K562 (cell line): Measurements from ENCODE around the gene WDR35. TPM values are rescaled to one million over a fixed set of nuclear protein-coding genes. Genes with fewer than 3 reads are reported as not detected.

ENCODE experiments used
- ATAC-seq: fragments of 200-7000 bp; cut with Tn5 transposase; 3 replicates; pipeline ENCODE4 v1.9.1; 2020; ENCODE audit warnings: moderate library complexity
- BruUV-seq: library from RNA; stranded (reverse); fragments of 400-500 nt; replicated peaks from 2 replicates; lab custom pipeline; 2021; lab: Mats Ljungman, UMichigan
- CTCF ChIA-PET: fragments of 300-600 bp; formaldehyde crosslinking; extraction: SDS; loops from one replicate; lab custom pipeline; 2021; ENCODE audit warnings: low intra/inter-chr PET ratio; lab: Yijun Ruan, JAX
- POLR2A ChIA-PET: fragments of 300-600, 350-650 bp; sonication (Branson Sonifier 250); formaldehyde crosslinking; extraction: SDS; loops from one replicate; lab custom pipeline; 2021; ENCODE audit warnings: antibody characterized with exemption, inconsistent platforms; lab: Yijun Ruan, JAX
- DNase-seq, 4 experiments: peaks; one replicate each; pipeline versions ENCODE4 v3.0.0 to v3.0.0-alpha.2; 2011 to 2018; ENCODE audit warnings: low spot score in 3 of 4, mixed read lengths in 3 of 4; ENCODE audit errors: extremely low read depth in 1 of 4
- FAIRE-seq: peaks from 2 replicates; lab custom pipeline; 2011; peaks lifted over from hg19 to GRCh38; lab: Jason Lieb, UNC
- H2AFZ ChIP-seq: 2 replicates; pipeline ENCODE4 v1.6.0; 2011; ENCODE audit warnings: low read depth, low read length, control low read depth, inconsistent platforms
- H3K27ac ChIP-seq: fragments of 200-600 bp; 3 replicates; pipeline ENCODE4 v1.8.0; 2011; ENCODE audit warnings: low read depth, mild to moderate bottlenecking, control low read depth, inconsistent platforms, low read length, moderate library complexity, mixed read lengths; ENCODE audit errors: extremely low read depth
- H3K27me3 ChIP-seq, 2 experiments: fragments of 300-600 bp in 1 of 2; 2 replicates in 1 of 2; 3 replicates in 1 of 2; pipeline versions ENCODE4 v1.6.0 to v1.8.0; 2011; ENCODE audit warnings: inconsistent platforms in 2 of 2, low read length in 2 of 2, mild to moderate bottlenecking in 1 of 2, mixed read lengths in 1 of 2, moderate library complexity in 1 of 2; ENCODE audit not compliant: control insufficient read depth in 2 of 2, insufficient read depth in 2 of 2
- H3K36me3 ChIP-seq: fragments of 300-600 bp; 3 replicates; pipeline ENCODE4 v1.8.0; 2011; ENCODE audit warnings: mild to moderate bottlenecking, low read length, inconsistent platforms; ENCODE audit not compliant: control insufficient read depth, insufficient read depth
- H3K4me1 ChIP-seq, 2 experiments: fragments of 200-600 bp in 1 of 2; replicated peaks in 1 of 2; 2 replicates in 1 of 2; 3 replicates in 1 of 2; pipeline versions ENCODE4 v1.5.1 to v1.8.0; 2011; ENCODE audit warnings: inconsistent platforms in 2 of 2, low read length in 2 of 2, mild to moderate bottlenecking in 1 of 2, mixed read lengths in 1 of 2, moderate library complexity in 1 of 2; ENCODE audit not compliant: control insufficient read depth in 2 of 2, insufficient read depth in 2 of 2
- H3K4me2 ChIP-seq: 2 replicates; pipeline ENCODE4 v1.6.1; 2011; ENCODE audit warnings: low read length, control low read depth, inconsistent platforms, mixed read lengths; ENCODE audit not compliant: insufficient read depth
- H3K4me3 ChIP-seq: fragments of 200-600 bp; sonication (generic), shearing (Covaris generic); 2 replicates; pipeline ENCODE4 v1.5.1; 2016; ENCODE audit warnings: control low read depth, inconsistent platforms
- H3K79me2 ChIP-seq: fragments of 200-600 bp; 3 replicates; pipeline ENCODE4 v1.8.0; 2011; ENCODE audit warnings: low read length, inconsistent platforms; ENCODE audit not compliant: control insufficient read depth, insufficient read depth
- H3K9ac ChIP-seq, 2 experiments: 2 replicates each; pipeline versions ENCODE4 v1.6.0 to v1.6.1; 2011; ENCODE audit warnings: low read depth in 2 of 2, low read length in 2 of 2, control low read depth in 1 of 2, inconsistent platforms in 1 of 2, mild to moderate bottlenecking in 1 of 2, mixed read lengths in 1 of 2; ENCODE audit not compliant: insufficient read depth in 1 of 2
- H3K9me1 ChIP-seq: one replicate; pipeline ENCODE4 v1.6.0; 2011; ENCODE audit warnings: inconsistent platforms, mild to moderate bottlenecking, low read length, moderate library complexity; ENCODE audit not compliant: control insufficient read depth, insufficient read depth
- H3K9me3 ChIP-seq: replicated peaks from 2 replicates; pipeline ENCODE4 v1.5.1; 2011; ENCODE audit warnings: low read depth, low read length, inconsistent platforms; ENCODE audit not compliant: control insufficient read depth, insufficient read depth
- H4K20me1 ChIP-seq: replicated peaks from 2 replicates; pipeline ENCODE4 v1.6.1; 2011; ENCODE audit warnings: low read length, inconsistent platforms, mixed read lengths; ENCODE audit not compliant: control insufficient read depth, insufficient read depth
- ATF7 ChIP-seq: fragments of 450-650 bp; IDR thresholded peaks from 2 replicates; pipeline ENCODE4 v1.7.1; 2014; ENCODE audit warnings: mild to moderate bottlenecking, moderate library complexity
- HDAC6 ChIP-seq: IDR thresholded peaks from 2 replicates; pipeline ENCODE4 v1.6.1; 2012; ENCODE audit warnings: low read depth, mild to moderate bottlenecking, control low read depth, inconsistent platforms, low read length, moderate library complexity
- HNRNPK ChIP-seq: fragments of 200-400 bp; formaldehyde crosslinking; IDR thresholded peaks from one replicate; pipeline ENCODE4 v1.6.1; 2018; ENCODE audit warnings: mild to moderate bottlenecking, low read depth, low read length; ENCODE audit not compliant: poor library complexity, severe bottlenecking
- NFIC ChIP-seq: fragments of 450-650 bp; IDR thresholded peaks from 2 replicates; pipeline ENCODE4 v1.6.1; 2017; ENCODE audit warnings: mild to moderate bottlenecking, inconsistent platforms
- TARDBP ChIP-seq: fragments of 450-650 bp; IDR thresholded peaks from 2 replicates; pipeline ENCODE4 v1.6.1; 2016
- TEAD4 ChIP-seq, 2 experiments: sonication (generic) in 1 of 2; formaldehyde crosslinking in 1 of 2; IDR thresholded peaks; 2 replicates each; pipeline versions ENCODE4 v1.6.1 to v1.8.0; 2012 to 2022; ENCODE audit warnings: borderline replicate concordance in 1 of 2, inconsistent platforms in 1 of 2, low read length in 1 of 2, mild to moderate bottlenecking in 1 of 2, missing genetic modification reagents in 1 of 2
- ZKSCAN3 ChIP-seq: fragments of 250-450 bp; sonication (Bioruptor Pico); IDR thresholded peaks from 2 replicates; pipeline ENCODE4 v1.4.0; 2020
- ZKSCAN8 ChIP-seq: fragments of 200-800 bp; sonication (Bioruptor generic); IDR thresholded peaks from 2 replicates; pipeline ENCODE4 v1.6.1; 2016; ENCODE audit warnings: missing genetic modification characterization, missing compliant biosample characterization
- ZNF121 ChIP-seq: sonication (generic); formaldehyde crosslinking; conservative IDR thresholded peaks from 2 replicates; pipeline ENCODE4 v1.8.0; 2022; ENCODE audit warnings: missing genetic modification reagents
- WGBS: fragments of 100-300 bp; shearing (Covaris generic); methylation state at CpG from one replicate; pipeline ENCODE4 v1.1.6; 2016; ENCODE audit warnings: low coverage, mixed read lengths; ENCODE audit not compliant: insufficient coverage; ENCODE audit errors: missing lambda C conversion rate; 5-methylcytosine and 5-hydroxymethylcytosine counted together
- in situ Hi-C: fragments of 300-500 bp; cut with MboI; formaldehyde crosslinking; loops from 4 replicates; pipeline ENCODE4 v1.15.0; 2018; ENCODE audit warnings: inconsistent platforms, mixed read lengths
- intact Hi-C: fragments of 100-400 bp; cut with micrococcal nuclease; formaldehyde crosslinking; loops from 2 replicates; pipeline ENCODE4 v1.14.2; 2022
- polyA plus RNA-seq, 8 experiments: library from polyadenylated mRNA; depleted of rRNA in 4 of 8; stranded (reverse) in 5 of 8; unstranded in 3 of 8; fragments of >200 nt; fragmentation: Nextera tagmentation in 2 of 8; fragmentation: Illumina TruSeq in 1 of 8; extraction: Ambion mirVana in 2 of 8; extraction: Trizol in 1 of 8; gene quantifications; 2 replicates each; pipeline versions ENCODE4 v1.2.1 to v1.2.3, GENCODE V29; 2011 to 2014; ENCODE audit warnings: inconsistent platforms in 1 of 8, missing spikeins in 1 of 8
- total RNA-seq, 7 experiments: library from RNA; depleted of rRNA in 6 of 7; stranded (reverse); fragments of >200 nt in 6 of 7; fragmentation: Illumina TruSeq in 2 of 7; extraction: Trizol in 2 of 7; gene quantifications; 2 replicates each; pipeline versions ENCODE4 v1.2.1 to v1.2.3, GENCODE V29; 2011 to 2021; ENCODE audit warnings: low replicate concordance in 1 of 7
- TF ChIP-seq, protein P1 (sequence below): fragments of 450-650 bp; formaldehyde crosslinking; conservative IDR thresholded peaks from 2 replicates; pipeline ENCODE4 v1.4.0; 2022; ENCODE audit warnings: mild to moderate bottlenecking, missing genetic modification characterization

Gene WDR35
- total and polyA plus RNA-seq, 9 of the 15 experiments (the other 6 are each of a cell fraction or from before 2014, with no cell fraction given) = 3.3 to 13.1 (median 8.0) TPM

DNA sequence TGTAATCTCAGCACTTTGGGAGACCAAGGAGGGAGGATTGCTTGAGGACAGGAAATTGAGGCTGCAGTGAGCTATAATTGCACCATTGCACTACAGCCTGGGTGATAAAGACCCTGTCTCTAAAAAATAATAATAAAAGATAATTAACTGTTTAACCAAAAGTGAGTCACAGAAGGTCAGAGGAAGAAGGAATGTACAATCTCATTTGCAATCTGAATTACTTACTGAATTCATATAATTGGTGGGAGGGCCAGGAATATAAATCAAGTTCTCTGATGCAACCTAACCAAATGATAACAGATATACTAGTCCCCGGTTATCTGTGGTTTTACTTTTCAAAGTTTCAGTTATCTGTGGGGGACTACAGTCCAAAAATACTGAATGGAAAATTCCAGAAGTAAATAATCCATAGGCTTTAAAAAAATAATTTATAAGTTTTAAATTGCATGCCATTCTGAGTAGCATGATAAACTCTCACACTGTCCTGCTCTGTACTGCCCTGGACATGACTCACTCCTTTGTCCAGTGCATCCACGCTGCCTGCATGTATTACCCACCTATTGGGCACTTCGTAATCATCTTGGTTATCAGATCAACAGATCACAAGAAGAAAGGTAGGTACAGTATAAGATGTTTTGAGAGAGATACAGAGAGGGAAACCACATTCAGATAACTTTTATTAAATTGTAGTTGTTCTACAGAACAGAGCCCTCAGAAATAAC, 35.3 kb upstream of the WDR35 start:
- DNase-seq (no peak), ATAC-seq (no peak), FAIRE-seq (no peak)
- intact Hi-C loops = no loop called here
- in situ Hi-C loops = no loop called here
- WGBS = 41% methylated on average over 3 of the region's 3 CpGs
- Histone ChIP-seq H3K27me3 (no peaks in the 10 kb centered on the region), H4K20me1 (no peaks in the 10 kb centered on the region), H3K4me3 (no peak overlapping the region), H3K9ac (no peak overlapping the region), H3K9me1 (no peaks in the 10 kb centered on the region), H3K79me2 (no peaks in the 10 kb centered on the region), H3K27ac (no peak overlapping the region), H3K36me3 (peaks cover 11% of the 10 kb centered on the region; the same call in 2 of the 3 replicates), H3K9me3 (no peaks in the 10 kb centered on the region; the same call in 1 of the 2 replicates), H3K4me2 (no peak overlapping the region), H2AFZ (no peak overlapping the region), H3K4me1 (peaks cover 0 to 8% of the 10 kb centered on the region in 2 experiments; a peak in 2 of 5 replicates)
- CTCF ChIA-PET = interaction anchor here (0.6 kb wide), 1 partner anchor 68 kb away, joined by 4 read pairs; no protein-coding TSS in a partner anchor
- no TSS peak for BruUV-seq
- POLR2A ChIA-PET = no interaction called here
- TF ChIP-seq HNRNPK (no peak), ZNF121 (no peak), TEAD4 (IDR thresholded peaks at IDR 0.05; ENCODE audit: low read length) (no peak), TEAD4 (CRISPR knock-in tag; IDR thresholded peaks at IDR 0.05; ENCODE audit: borderline replicate concordance) (no peak), ZKSCAN3 (CRISPR knock-in tag) (no peak), HDAC6 (no peak), NFIC (no peak), ATF7 (no peak), ZKSCAN8 (no peak), TARDBP (no peak)
- TF ChIP-seq, protein P1, sequence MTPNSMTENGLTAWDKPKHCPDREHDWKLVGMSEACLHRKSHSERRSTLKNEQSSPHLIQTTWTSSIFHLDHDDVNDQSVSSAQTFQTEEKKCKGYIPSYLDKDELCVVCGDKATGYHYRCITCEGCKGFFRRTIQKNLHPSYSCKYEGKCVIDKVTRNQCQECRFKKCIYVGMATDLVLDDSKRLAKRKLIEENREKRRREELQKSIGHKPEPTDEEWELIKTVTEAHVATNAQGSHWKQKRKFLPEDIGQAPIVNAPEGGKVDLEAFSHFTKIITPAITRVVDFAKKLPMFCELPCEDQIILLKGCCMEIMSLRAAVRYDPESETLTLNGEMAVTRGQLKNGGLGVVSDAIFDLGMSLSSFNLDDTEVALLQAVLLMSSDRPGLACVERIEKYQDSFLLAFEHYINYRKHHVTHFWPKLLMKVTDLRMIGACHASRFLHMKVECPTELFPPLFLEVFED (CRISPR knock-in tag) = no peak
